Neutrophil (primary cell): ENCODE data around the gene NTPCR.

Source experiments
- H3K27ac ChIP-seq: fragments of 200-600 bp; sonication (generic); 2 replicates; pipeline ENCODE4 v1.5.1; 2016; ENCODE audit warnings: mild to moderate bottlenecking, moderate library complexity
- H3K27me3 ChIP-seq: fragments of 200-600 bp; sonication (generic); 2 replicates; pipeline ENCODE4 v1.6.0; 2016; ENCODE audit warnings: mild to moderate bottlenecking
- H3K36me3 ChIP-seq: fragments of 200-600 bp; sonication (generic); 2 replicates; pipeline ENCODE4 v1.5.1; 2017
- H3K4me1 ChIP-seq, 2 experiments: fragments of 200-600 bp in 1 of 2; sonication (generic) in 1 of 2; 1 replicate in 1 of 2; 2 replicates in 1 of 2; pipeline versions ENCODE4 v1.5.1 to v1.6.1; 2013 to 2016; ENCODE audit warnings: low read depth in 1 of 2, low read length in 1 of 2, mild to moderate bottlenecking in 1 of 2, moderate library complexity in 1 of 2; ENCODE audit not compliant: control insufficient read depth in 1 of 2, insufficient read depth in 1 of 2
- H3K4me3 ChIP-seq, 2 experiments: fragments of 200-600 bp in 1 of 2; sonication (generic) in 1 of 2; 1 replicate in 1 of 2; 2 replicates in 1 of 2; pipeline ENCODE4 v1.5.1; 2013 to 2016; ENCODE audit warnings: low read depth in 1 of 2, low read length in 1 of 2, mild to moderate bottlenecking in 1 of 2, moderate library complexity in 1 of 2
- H3K9me3 ChIP-seq: fragments of 200-600 bp; sonication (generic); 2 replicates; pipeline ENCODE4 v1.5.1; 2016
- TF ChIP-seq, protein P1 (sequence below): fragments of 200-600 bp; sonication (generic); IDR thresholded peaks from 2 replicates; pipeline ENCODE4 v1.5.1; 2016; ENCODE audit warnings: antibody characterized with exemption

Gene NTPCR

DNA sequence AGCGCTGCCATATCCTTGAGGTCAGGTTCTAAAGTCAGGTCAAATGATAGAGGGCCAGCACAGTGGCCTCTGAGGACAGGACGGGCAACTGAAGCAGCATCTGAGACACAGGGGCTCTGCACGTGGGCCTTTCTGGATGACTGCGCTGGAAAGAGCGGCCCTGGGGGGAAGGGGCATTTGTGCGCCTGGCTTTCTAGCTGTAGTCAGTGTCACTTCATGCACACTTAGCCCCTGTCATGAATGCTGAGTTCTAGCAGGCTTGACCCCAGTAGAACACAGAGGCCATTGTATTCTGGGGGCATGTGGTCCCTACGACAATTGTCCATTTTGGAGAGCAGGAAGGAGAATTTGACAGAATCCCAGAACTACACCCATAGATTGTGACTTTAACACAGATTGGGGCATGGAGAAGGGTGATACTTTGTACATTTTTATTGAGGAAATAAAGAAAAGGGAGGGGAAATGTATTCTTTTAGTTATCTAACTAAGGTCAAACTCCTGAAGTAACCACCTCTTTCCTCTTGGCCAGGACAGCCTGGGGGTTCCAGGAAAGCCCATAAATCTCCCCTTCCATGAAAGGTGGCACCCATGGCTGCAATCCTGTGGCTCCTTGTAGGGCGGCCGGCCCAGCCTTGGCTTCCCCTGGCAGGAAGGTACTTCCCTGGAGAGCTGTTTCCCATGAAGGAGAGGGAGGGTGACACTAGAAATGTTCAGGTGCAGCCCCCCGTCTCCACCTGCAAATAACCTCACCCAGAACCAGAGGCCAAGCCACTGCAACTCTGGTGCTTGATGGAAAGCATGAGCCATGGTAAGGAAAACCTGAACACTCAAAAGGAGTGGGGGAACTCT, 34.4 kb downstream of the NTPCR start:
- H3K36me3 ChIP-seq, result no peaks in the 10 kb centered on the region

DNA sequence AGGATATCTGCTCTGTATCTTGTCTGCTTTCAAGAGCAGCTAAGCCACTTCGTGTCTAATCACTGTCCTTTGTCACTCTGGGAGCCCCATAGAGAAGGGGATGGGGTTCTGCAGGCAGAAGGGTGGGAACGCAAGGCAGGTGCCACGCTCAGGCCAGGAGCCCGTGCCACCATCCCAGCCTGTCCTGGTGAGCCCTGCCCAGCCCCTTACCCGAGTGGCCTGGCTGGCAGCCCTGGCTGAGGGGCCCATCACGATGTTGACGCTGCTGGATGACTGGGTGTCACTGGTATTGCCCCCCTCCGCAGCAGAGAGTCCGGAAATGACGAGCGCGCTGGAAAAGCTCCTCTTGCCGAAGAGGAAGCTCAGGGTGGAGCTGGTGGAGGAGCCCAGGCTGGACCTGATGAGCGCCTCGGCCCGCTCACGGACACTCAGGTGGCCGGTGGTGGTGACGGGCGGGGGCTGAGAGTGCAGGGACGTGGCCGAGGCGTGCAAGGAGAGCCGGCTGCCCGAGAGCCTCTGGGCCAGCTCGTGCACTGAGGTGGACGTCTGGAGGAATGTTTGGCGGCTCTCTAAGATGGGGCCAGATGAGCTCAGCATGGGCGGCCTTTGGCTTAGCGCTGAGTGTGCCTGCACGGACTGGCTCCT, 35.6 kb downstream of the NTPCR start:
- Histone ChIP-seq H3K27me3 (no peaks in the 10 kb centered on the region), H3K27ac (no peak overlapping the region), H3K36me3 (no peaks in the 10 kb centered on the region), H3K4me3 (no peak overlapping the region), H3K4me1 (no peaks in the 10 kb centered on the region), H3K9me3 (no peaks in the 10 kb centered on the region)
- TF ChIP-seq, protein P1, sequence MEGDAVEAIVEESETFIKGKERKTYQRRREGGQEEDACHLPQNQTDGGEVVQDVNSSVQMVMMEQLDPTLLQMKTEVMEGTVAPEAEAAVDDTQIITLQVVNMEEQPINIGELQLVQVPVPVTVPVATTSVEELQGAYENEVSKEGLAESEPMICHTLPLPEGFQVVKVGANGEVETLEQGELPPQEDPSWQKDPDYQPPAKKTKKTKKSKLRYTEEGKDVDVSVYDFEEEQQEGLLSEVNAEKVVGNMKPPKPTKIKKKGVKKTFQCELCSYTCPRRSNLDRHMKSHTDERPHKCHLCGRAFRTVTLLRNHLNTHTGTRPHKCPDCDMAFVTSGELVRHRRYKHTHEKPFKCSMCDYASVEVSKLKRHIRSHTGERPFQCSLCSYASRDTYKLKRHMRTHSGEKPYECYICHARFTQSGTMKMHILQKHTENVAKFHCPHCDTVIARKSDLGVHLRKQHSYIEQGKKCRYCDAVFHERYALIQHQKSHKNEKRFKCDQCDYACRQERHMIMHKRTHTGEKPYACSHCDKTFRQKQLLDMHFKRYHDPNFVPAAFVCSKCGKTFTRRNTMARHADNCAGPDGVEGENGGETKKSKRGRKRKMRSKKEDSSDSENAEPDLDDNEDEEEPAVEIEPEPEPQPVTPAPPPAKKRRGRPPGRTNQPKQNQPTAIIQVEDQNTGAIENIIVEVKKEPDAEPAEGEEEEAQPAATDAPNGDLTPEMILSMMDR, result no peak

More for the DNA sequence above, 34.4 kb downstream of the NTPCR start:
- Histone ChIP-seq H3K9me3 (no peaks in the 10 kb centered on the region), H3K4me3 (no peak overlapping the region), H3K27me3 (no peaks in the 10 kb centered on the region), H3K4me1 (no peaks in the 10 kb centered on the region), H3K27ac (no peak overlapping the region)
- TF ChIP-seq, protein P1, result no peak

DNA sequence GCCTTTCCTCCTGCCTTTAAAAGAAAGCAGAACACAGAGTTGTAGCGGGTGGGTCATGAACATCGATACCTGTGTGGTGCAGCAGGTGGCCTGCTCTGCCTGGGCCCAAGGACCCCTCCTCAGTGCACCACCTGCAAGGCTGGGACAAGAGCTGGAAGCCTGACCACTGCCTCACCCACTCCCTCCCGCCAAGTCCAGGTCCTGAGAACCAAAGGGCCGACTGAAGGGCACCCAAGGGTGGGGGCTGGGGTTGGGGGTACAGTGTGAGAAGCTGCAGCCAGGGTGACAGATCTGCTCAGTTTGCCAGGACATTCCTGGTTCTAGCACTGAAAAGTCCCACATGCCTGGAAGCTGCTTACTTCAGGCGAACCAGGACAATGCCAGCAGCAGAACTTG, 36.1 kb downstream of the NTPCR start:
- no peaks in the 10 kb centered on the region for H3K4me1 ChIP-seq
- no peak overlapping the region for H3K27ac ChIP-seq
- H3K36me3 ChIP-seq, result no peaks in the 10 kb centered on the region
- no peaks in the 10 kb centered on the region for H3K27me3 ChIP-seq
- TF ChIP-seq, protein P1, result no peak
- H3K4me3 ChIP-seq, result no peak overlapping the region
- no peaks in the 10 kb centered on the region for H3K9me3 ChIP-seq

DNA sequence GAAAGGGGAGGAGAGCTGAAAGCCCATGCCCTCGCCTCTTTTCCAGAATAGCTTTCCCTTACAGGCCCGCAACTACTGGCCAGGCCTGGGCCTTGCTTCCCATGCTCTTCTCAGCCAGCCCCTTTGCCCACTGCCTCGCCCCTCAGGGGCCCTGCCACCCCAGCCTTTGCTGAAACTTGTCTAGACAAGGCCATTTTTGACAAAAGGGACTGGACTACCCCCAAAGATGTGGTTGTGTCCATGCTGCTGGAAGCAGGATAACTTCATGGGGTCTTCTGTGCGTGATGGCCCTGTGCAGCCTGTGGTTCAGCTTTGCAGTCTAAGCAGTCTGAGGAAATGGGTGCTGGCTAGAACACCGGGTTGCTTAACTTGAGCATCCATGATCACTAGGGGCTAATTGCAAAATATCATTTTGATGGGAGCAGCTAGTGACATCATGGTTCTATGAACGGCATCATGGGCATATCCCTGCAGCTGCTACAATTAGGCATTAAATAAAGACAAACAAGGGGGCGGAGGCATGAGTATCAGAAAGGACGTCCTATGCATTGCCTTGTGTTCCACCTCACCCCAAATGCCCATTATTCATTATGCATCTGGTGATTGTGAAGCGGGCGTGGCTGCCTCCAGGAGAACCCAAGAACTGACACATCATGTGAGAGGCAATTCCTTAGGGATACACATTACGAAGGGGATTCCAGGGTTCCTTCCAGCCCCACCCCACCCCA, 36.8 kb downstream of the NTPCR start:
- H3K9me3 ChIP-seq, result no peaks in the 10 kb centered on the region
- TF ChIP-seq, protein P1, result no peak
- no peaks in the 10 kb centered on the region for H3K4me1 ChIP-seq
- no peak overlapping the region for H3K4me3 ChIP-seq
- H3K27ac ChIP-seq, result no peak overlapping the region
- no peaks in the 10 kb centered on the region for H3K27me3 ChIP-seq
- no peaks in the 10 kb centered on the region for H3K36me3 ChIP-seq

DNA sequence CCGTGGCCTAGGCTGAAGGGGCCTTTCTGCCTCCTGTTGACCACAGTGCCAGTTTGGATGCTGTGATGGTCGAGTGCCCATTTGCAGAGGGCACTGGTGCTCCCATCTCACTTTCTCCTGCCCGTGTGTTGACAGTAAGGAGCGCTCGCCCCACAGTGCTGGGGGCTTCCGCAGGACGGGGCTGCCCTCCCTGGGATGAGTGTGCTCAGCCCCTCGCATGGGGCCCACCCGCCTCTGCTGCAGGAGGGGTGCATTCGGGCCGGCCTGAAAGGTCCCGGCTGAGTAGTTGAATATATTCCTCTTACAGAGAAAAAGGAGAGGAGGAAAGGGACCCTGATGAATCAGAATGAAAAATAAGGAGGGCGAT, 37.3 kb downstream of the NTPCR start:
- no peak overlapping the region for H3K4me3 ChIP-seq
- no peaks in the 10 kb centered on the region for H3K27me3 ChIP-seq
- no peaks in the 10 kb centered on the region for H3K9me3 ChIP-seq
- no peaks in the 10 kb centered on the region for H3K4me1 ChIP-seq
- TF ChIP-seq, protein P1, result no peak
- H3K36me3 ChIP-seq, result no peaks in the 10 kb centered on the region
- no peak overlapping the region for H3K27ac ChIP-seq
